ENCODE results near the gene RAB3A.
"Not testable (repeated sequence)": the region's sequence is repeated elsewhere in the genome, so short reads cannot be mapped to it uniquely, and the experiment has no call there.

The RAB3A gene

DNA sequence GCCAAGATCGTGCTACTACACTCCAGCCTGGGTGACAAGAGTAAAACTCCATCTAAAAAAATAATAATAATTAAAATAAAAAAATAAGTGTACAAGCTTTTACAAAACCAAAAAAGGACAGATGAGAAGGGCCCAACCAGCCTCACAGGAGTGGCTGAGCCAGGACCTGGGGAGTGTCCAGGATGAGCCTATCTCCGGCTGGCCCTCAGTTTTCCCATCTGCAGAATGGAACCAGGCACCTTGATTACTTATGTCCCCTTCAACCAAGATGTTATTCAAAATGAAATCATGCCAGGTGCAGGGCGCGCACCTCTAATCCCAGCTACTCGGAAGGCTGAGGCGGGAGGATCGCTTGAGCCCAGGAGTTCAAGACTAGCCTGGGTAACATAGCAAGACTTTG is 39.8 kb downstream of the RAB3A start:
- DNase-seq = no peak
- TF ChIP-seq, protein P1, sequence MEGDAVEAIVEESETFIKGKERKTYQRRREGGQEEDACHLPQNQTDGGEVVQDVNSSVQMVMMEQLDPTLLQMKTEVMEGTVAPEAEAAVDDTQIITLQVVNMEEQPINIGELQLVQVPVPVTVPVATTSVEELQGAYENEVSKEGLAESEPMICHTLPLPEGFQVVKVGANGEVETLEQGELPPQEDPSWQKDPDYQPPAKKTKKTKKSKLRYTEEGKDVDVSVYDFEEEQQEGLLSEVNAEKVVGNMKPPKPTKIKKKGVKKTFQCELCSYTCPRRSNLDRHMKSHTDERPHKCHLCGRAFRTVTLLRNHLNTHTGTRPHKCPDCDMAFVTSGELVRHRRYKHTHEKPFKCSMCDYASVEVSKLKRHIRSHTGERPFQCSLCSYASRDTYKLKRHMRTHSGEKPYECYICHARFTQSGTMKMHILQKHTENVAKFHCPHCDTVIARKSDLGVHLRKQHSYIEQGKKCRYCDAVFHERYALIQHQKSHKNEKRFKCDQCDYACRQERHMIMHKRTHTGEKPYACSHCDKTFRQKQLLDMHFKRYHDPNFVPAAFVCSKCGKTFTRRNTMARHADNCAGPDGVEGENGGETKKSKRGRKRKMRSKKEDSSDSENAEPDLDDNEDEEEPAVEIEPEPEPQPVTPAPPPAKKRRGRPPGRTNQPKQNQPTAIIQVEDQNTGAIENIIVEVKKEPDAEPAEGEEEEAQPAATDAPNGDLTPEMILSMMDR (IDR thresholded peaks at IDR 0.05; ENCODE audit: low read depth, low read length) = no peak
- Histone ChIP-seq H3K4me3 (ENCODE audit: low read depth, low read length) (no peak overlapping the region), H3K4me1 (peaks cover 3% of the 10 kb centered on the region; the same call in 1 of the 2 replicates), H3K27me3 (no peaks in the 10 kb centered on the region), H3K9me3 (no peaks in the 10 kb centered on the region), H3K36me3 (peaks cover 58% of the 10 kb centered on the region)

DNA sequence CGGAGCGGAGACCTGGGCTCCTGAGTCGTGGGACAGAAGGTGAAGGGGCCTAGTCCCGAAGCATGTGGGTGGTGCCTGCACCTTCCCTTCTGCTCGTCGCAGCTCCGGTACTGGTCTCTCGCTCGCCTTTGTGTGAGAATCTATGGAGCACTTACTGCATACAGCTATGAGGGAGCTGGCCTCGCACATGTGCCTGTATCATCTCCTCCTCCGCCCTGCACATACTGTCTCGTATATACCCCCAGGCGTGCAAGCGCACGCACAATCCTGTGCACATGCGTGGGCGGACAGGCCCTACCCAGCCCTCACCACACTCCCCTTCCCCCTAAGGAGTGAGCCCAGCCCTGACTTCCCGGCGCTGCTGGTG is 42.2 kb downstream of the RAB3A start:
- TF ChIP-seq, protein P1 (IDR thresholded peaks at IDR 0.05; ENCODE audit: low read depth, low read length) = no peak

GRCh38 chr19:18160971-18161635 is 42.7 kb downstream of the RAB3A start:
- DNase-seq = peak; percentile 82
- Histone ChIP-seq H3K9me3 (no peaks in the 10 kb centered on the region), H3K4me1 (peaks cover 19% of the 10 kb centered on the region), H3K4me3 (ENCODE audit: low read depth, low read length) (peak overlapping the region; percentile 44), H3K36me3 (peaks cover 48% of the 10 kb centered on the region), H3K27me3 (no peaks in the 10 kb centered on the region)
- TF ChIP-seq, protein P1 (IDR thresholded peaks at IDR 0.05; ENCODE audit: low read depth, low read length) = peak; percentile 27; the same call in 1 of the 2 replicates

More for the DNA sequence above, 42.2 kb downstream of the RAB3A start:
- Histone ChIP-seq H3K9me3 (no peaks in the 10 kb centered on the region), H3K36me3 (peaks cover 43% of the 10 kb centered on the region), H3K4me3 (ENCODE audit: low read depth, low read length) (peak overlapping the region; percentile 40), H3K4me1 (peaks cover 14% of the 10 kb centered on the region), H3K27me3 (no peaks in the 10 kb centered on the region)
- DNase-seq = no peak

GRCh38 chr19:18160493-18160970 is 43.3 kb downstream of the RAB3A start:
- no peak for DNase-seq
- Histone ChIP-seq H3K27me3 (no peaks in the 10 kb centered on the region), H3K4me3 (ENCODE audit: low read depth, low read length) (peak overlapping the region; percentile 44), H3K4me1 (peaks cover 20% of the 10 kb centered on the region), H3K36me3 (peaks cover 50% of the 10 kb centered on the region), H3K9me3 (no peaks in the 10 kb centered on the region)
- TF ChIP-seq, protein P1 (IDR thresholded peaks at IDR 0.05; ENCODE audit: low read depth, low read length) = no peak

GRCh38 chr19:18159810-18160209 is 44.0 kb downstream of the RAB3A start:
- no peaks in the 10 kb centered on the region for H3K27me3 ChIP-seq
- TF ChIP-seq, protein P1 (IDR thresholded peaks at IDR 0.05; ENCODE audit: low read depth, low read length) = no peak
- H3K4me3 ChIP-seq (ENCODE audit: low read depth, low read length) = no peak overlapping the region

DNA sequence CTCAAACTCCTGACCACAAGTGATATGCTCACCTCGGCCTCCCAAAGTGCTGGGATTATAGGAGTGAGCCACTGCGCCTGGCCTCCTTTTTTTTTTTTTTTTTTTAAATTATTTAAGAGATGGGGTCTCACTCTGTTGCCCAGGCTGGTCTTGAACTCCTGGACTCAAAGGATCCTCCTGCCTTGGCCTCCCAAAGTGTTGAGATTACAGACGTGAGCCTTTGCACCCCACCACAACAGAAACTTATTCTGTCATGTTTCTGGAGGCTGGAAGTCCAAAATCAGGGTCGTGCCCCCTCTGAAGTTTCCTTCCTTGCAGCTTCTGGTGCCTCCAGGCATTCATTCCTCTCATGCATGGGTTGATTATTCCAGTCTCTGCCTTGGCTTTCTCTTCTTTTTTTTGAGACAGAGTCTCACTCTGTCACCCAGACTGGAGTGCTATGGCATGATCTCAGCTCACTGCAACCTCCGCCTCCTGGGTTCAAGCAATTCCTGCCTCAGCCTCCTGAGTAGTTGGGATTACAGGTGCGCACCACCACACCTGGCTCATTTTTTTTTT is 44.7 kb downstream of the RAB3A start:
- not testable (repeated sequence) for H3K4me3 ChIP-seq (ENCODE audit: low read depth, low read length); H3K9me3 ChIP-seq; DNase-seq; H3K27me3 ChIP-seq
- Histone ChIP-seq H3K4me1 (peaks cover 20% of the 10 kb centered on the region), H3K36me3 (peaks cover 51% of the 10 kb centered on the region)

More at GRCh38 chr19:18159810-18160209, 44.0 kb downstream of the RAB3A start:
- Histone ChIP-seq H3K4me1 (peaks cover 20% of the 10 kb centered on the region), H3K9me3 (no peaks in the 10 kb centered on the region), H3K36me3 (peaks cover 51% of the 10 kb centered on the region)
- DNase-seq = no peak
